ENCODE measurements around the gene TSHZ2. TPM values are rescaled to one million over a fixed set of nuclear protein-coding genes. Genes with fewer than 3 reads are reported as not detected.
A peak's percentile ranks its signal among the peaks of the same experiment; 100 is the strongest.

Gene TSHZ2
- total and polyA plus RNA-seq, 2 donors (not counting 1 experiment from before 2014, with no cell fraction given): 1.00 to 5.7 TPM

GRCh38 chr20:53412577-53413185, 440.5 kb downstream of the TSHZ2 start:
- H3K27ac ChIP-seq (ENCODE audit: low read length in 2 of 2): no peak overlapping the region
- DNase-seq (no peak), ATAC-seq (ENCODE audit: low read depth) (no peak)
- ChIA-PET POLR2A (interaction anchor here (0.6 to 1.5 kb wide), 2 partner anchors 120 to 142 kb away, joined by 5 to 6 read pairs; no protein-coding TSS in a partner anchor), CTCF (interaction anchor here (0.6 to 3.8 kb wide), 19 partner anchors 26 to 1238 kb away, joined by 3 to 34 read pairs (median 3); no protein-coding TSS in a partner anchor)
- H2AFZ ChIP-seq (ENCODE audit: insufficient read depth, low read depth, low read length, poor library complexity, severe bottlenecking): peak overlapping the region; percentile 52
- H3K79me2 ChIP-seq (ENCODE audit: control insufficient read depth, insufficient read depth, low read length): no peaks in the 10 kb centered on the region
- TF ChIP-seq CTCF (IDR thresholded peaks at IDR 0.05) (no peak), EZH2 (IDR thresholded peaks at IDR 0.05; ENCODE audit: borderline replicate concordance, insufficient read depth, low read depth, low read length, poor library complexity, severe bottlenecking) (no peak)
- H3K4me3 Mint-ChIP-seq: peak overlapping the region; percentile 56
- H3K36me3 ChIP-seq (replicated peaks in 1 of 2; ENCODE audit: control extremely low read depth in 1 of 2, control insufficient read depth in 1 of 2, extremely low read depth in 1 of 2, insufficient read depth in 2 of 2, low read length in 1 of 2): no peaks in the 10 kb centered on the region
- no peaks in the 10 kb centered on the region for H3K9me3 Mint-ChIP-seq (ENCODE audit: insufficient read depth)
- intact Hi-C loops (cut with micrococcal nuclease): loop anchor here (1.0 to 10.0 kb wide), 5 partner anchors 135 to 787 kb away; no protein-coding TSS in a partner anchor
- no peaks in the 10 kb centered on the region for H4K20me1 ChIP-seq (ENCODE audit: control insufficient read depth, insufficient read depth, low read length, poor library complexity, severe bottlenecking)
- peak overlapping the region in 1 of 5 experiments; percentile 10 for H3K4me3 ChIP-seq (ENCODE audit: control extremely low read depth in 1 of 5, extremely low read depth in 1 of 5, insufficient read depth in 1 of 5, low read depth in 2 of 5, low read length in 4 of 5)
- peaks cover 0 to 4% (median 0%) of the 10 kb centered on the region in 4 experiments for H3K27me3 ChIP-seq (replicated peaks in 1 of 4; ENCODE audit: control extremely low read depth in 1 of 4, control insufficient read depth in 3 of 4, insufficient read depth in 4 of 4, low read length in 3 of 4)
- no peaks in the 10 kb centered on the region for H3K27me3 Mint-ChIP-seq
- 79% methylated on average over 9 of the region's 13 CpGs for WGBS (ENCODE audit: insufficient coverage)
- H3K9me3 ChIP-seq (ENCODE audit: control extremely low read depth in 1 of 3, control insufficient read depth in 2 of 3, insufficient read depth in 1 of 3, low read length in 2 of 3): no peaks in the 10 kb centered on the region
- H3K4me1 ChIP-seq (ENCODE audit: control insufficient read depth in 2 of 2, insufficient read depth in 2 of 2, low read length in 2 of 2): peaks cover 0 to 8% of the 10 kb centered on the region in 2 donors
- peak overlapping the region; percentile 47 for H3K4me2 ChIP-seq (replicated peaks; ENCODE audit: low read depth, low read length, poor library complexity, severe bottlenecking)
- H3K27ac Mint-ChIP-seq: peak overlapping the region; percentile 0
- H3K9ac ChIP-seq (ENCODE audit: low read length): peak overlapping the region; percentile 10
- peaks cover 5% of the 10 kb centered on the region for H3K4me1 Mint-ChIP-seq

- peak overlapping the region; percentile 52 for H2AFZ ChIP-seq (ENCODE audit: insufficient read depth, low read depth, low read length, poor library complexity, severe bottlenecking)
- H3K9me3 Mint-ChIP-seq (ENCODE audit: insufficient read depth): no peaks in the 10 kb centered on the region
- H3K27me3 ChIP-seq (replicated peaks in 1 of 4; ENCODE audit: control extremely low read depth in 1 of 4, control insufficient read depth in 3 of 4, insufficient read depth in 4 of 4, low read length in 3 of 4): peaks cover 0 to 4% (median 0%) of the 10 kb centered on the region in 4 experiments
- ChIA-PET POLR2A (interaction anchor here (1.5 kb wide), 1 partner anchor 120 kb away, joined by 6 read pairs; no protein-coding TSS in a partner anchor), CTCF (interaction anchor here (0.6 to 3.8 kb wide), 18 partner anchors 26 to 1238 kb away, joined by 3 to 34 read pairs (median 3); no protein-coding TSS in a partner anchor)
- intact Hi-C loops (cut with micrococcal nuclease): loop anchor here (1.0 to 10.0 kb wide), 5 partner anchors 134 to 786 kb away; no protein-coding TSS in a partner anchor
- 6% methylated on average over 12 of the region's 15 CpGs for WGBS (ENCODE audit: insufficient coverage)
- H4K20me1 ChIP-seq (ENCODE audit: control insufficient read depth, insufficient read depth, low read length, poor library complexity, severe bottlenecking): no peaks in the 10 kb centered on the region
- peak; percentile 56 for ATAC-seq (ENCODE audit: low read depth)
- H3K4me2 ChIP-seq (replicated peaks; ENCODE audit: low read depth, low read length, poor library complexity, severe bottlenecking): peak overlapping the region; percentile 47
- H3K9ac ChIP-seq (ENCODE audit: low read length): peak overlapping the region; percentile 10
- H3K4me3 ChIP-seq (ENCODE audit: control extremely low read depth in 1 of 5, extremely low read depth in 1 of 5, insufficient read depth in 1 of 5, low read depth in 2 of 5, low read length in 4 of 5): peak overlapping the region in 1 of 5 experiments; percentile 10
- peaks cover 0 to 8% of the 10 kb centered on the region in 2 donors for H3K4me1 ChIP-seq (ENCODE audit: control insufficient read depth in 2 of 2, insufficient read depth in 2 of 2, low read length in 2 of 2)
- H3K79me2 ChIP-seq (ENCODE audit: control insufficient read depth, insufficient read depth, low read length): no peaks in the 10 kb centered on the region
- DNase-seq: peak; percentile 72
- no peak overlapping the region for H3K27ac ChIP-seq (ENCODE audit: low read length in 2 of 2)
- peak overlapping the region; percentile 0 for H3K27ac Mint-ChIP-seq
- no peaks in the 10 kb centered on the region for H3K36me3 ChIP-seq (replicated peaks in 1 of 2; ENCODE audit: control extremely low read depth in 1 of 2, control insufficient read depth in 1 of 2, extremely low read depth in 1 of 2, insufficient read depth in 2 of 2, low read length in 1 of 2)
- TF ChIP-seq EZH2 (IDR thresholded peaks at IDR 0.05; ENCODE audit: borderline replicate concordance, insufficient read depth, low read depth, low read length, poor library complexity, severe bottlenecking): no peak
- TF ChIP-seq CTCF (IDR thresholded peaks at IDR 0.05): peak; percentile 62
- H3K9me3 ChIP-seq (ENCODE audit: control extremely low read depth in 1 of 3, control insufficient read depth in 2 of 3, insufficient read depth in 1 of 3, low read length in 2 of 3): no peaks in the 10 kb centered on the region
- H3K4me1 Mint-ChIP-seq: peaks cover 5% of the 10 kb centered on the region
- no peaks in the 10 kb centered on the region for H3K27me3 Mint-ChIP-seq
- H3K4me3 Mint-ChIP-seq: peak overlapping the region; percentile 56
Observed at GRCh38 chr20:53413186-53413631, 441.1 kb downstream of the TSHZ2 start.
